GM10266 (cell line): ENCODE measurements around the gene CAB39L.

Experiments used
- DNase-seq: peaks from one replicate; pipeline ENCODE4 v3.0.0; 2012; ENCODE audit errors: extremely low spot score
- TF ChIP-seq, protein P1 (sequence below): IDR thresholded peaks from 2 replicates; pipeline ENCODE4 v1.5.1; 2012; ENCODE audit warnings: mild to moderate bottlenecking, low read depth; ENCODE audit not compliant: control insufficient read depth, insufficient read depth; ENCODE audit errors: missing control alignments

CAB39L gene

DNA sequence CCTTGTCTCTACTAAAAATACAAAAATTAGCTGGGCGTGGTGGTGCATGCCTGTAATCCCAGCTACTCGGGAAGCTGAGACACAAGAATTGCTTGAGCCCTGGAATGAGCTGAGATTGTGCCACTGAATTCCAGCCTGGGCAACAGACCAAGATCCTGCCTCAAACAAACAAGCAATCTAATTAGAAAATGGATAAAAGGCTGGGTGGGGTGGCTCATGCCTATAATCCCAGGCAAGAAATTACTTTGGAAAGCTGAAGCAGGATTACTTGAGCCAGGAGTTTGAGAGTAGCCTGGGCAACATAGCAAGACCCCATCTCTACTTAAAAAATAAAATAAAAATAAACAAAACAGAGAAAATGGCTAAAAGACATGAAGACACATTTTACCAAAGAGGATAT is 77.0 kb downstream of the CAB39L start:
- DNase-seq = no peak
- TF ChIP-seq, protein P1, sequence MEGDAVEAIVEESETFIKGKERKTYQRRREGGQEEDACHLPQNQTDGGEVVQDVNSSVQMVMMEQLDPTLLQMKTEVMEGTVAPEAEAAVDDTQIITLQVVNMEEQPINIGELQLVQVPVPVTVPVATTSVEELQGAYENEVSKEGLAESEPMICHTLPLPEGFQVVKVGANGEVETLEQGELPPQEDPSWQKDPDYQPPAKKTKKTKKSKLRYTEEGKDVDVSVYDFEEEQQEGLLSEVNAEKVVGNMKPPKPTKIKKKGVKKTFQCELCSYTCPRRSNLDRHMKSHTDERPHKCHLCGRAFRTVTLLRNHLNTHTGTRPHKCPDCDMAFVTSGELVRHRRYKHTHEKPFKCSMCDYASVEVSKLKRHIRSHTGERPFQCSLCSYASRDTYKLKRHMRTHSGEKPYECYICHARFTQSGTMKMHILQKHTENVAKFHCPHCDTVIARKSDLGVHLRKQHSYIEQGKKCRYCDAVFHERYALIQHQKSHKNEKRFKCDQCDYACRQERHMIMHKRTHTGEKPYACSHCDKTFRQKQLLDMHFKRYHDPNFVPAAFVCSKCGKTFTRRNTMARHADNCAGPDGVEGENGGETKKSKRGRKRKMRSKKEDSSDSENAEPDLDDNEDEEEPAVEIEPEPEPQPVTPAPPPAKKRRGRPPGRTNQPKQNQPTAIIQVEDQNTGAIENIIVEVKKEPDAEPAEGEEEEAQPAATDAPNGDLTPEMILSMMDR = no peak

DNA sequence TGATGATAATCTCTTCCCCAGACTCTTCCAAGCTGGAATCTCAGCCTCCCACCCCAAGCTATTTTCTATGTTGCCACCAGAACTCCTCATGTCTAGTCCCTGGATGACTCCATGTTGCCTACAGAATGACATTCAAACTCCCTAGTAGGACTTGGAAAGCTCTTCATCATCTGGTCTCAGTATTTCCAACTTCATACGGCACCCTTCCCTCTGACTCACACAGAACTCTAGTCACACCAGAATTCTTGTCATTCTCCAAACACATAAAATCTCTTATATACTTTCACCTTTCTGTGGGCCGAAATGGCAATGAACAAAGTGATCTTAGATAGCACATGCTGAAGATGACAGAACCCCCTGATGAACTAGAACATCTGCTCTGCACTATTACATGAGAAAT is 86.2 kb downstream of the CAB39L start:
- no peak for DNase-seq
- TF ChIP-seq, protein P1 = no peak

DNA sequence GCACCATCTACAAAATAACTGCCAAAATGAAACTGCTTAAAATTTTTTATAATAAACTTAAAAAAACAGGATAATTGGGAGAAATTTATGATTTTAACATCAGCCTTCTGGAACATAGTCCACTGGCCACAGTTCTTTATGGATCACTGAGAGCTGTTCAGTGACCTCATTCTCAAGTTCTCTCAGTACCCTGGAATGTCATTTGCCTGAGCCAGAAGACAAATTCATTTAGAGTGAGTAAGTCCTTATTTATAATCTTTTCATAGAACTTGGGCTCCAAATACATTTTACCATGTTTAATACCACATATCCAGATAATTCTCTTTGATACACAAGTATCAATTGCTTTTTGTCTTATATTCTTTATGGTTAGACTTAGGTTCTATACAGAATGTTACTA is 87.6 kb downstream of the CAB39L start:
- DNase-seq = no peak
- TF ChIP-seq, protein P1 = no peak

DNA sequence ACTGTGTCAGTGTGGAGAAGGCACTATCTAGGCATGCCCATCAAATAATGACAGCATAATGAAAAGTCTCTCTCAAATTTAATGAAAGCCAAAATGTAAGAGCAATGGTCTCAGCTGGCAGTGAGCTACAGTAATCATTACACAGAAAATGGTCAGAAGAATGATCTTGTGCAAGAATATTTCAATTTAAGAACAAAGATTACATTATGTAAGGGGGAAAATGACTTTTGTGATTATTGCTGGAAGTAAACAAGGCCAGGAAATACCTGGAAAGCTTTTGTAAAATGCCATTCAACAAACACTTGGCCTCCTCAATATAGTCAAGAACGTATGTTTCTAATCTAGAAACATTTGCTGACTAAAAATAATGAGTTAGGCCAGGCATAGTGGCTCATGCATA is 89.1 kb downstream of the CAB39L start:
- TF ChIP-seq, protein P1 = no peak
- DNase-seq = no peak

DNA sequence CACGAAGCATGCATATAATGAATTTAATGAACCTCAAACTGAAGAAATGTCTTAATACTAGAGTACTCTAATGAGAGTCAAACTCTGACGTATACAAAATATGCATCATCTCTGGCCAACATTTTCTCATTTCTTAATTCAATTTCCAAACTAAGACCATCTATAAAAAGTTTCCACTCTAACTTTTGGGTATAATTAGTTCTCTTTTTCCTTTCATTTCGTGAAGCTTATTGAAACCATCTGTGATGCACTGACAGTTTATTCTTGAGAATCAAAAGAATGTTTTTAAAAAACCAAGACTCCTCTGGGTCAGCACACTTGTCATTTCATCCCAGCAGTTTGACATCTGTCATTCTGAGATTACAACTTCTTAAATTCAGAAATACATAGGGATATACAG is 90.0 kb downstream of the CAB39L start:
- TF ChIP-seq, protein P1 = no peak
- no peak for DNase-seq

DNA sequence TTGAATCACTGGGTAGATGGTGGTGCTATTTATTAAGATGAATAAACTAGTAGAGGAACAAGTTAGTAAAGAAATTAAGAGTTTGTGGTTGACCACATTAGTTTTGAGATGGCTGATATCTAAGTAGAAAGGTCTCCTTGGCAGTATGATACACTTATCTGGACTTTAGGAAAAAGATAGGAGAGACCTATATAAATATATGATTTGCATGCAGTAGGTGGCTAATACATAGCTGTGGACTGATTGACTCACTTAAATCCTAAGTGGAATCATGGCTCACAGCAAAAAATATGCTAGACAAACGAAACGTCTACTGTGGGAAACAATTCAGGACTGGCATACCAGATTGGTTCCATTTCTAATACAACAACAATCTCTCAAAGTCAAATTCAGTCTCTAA is 92.0 kb downstream of the CAB39L start:
- TF ChIP-seq, protein P1 = no peak
- no peak for DNase-seq

DNA sequence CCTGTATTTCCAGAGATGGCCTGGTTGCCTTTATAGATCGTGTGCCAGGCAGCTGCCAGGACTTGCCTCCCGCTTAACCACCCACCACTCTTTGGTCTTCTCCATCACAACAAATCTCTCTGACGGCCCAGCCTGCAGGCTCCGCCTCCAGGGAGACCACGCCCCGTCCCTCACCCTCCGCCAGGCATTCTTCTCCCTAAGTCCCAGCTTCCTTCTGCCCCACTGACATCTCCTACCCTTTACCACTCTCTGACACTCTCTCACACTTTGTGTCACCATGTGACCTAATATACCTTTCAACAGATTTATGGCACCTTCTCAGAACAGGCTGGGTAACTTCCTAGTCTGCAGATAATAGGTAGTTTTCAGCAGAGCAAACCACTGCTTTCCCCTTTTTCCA is 95.1 kb downstream of the CAB39L start:
- TF ChIP-seq, protein P1 = no peak
- DNase-seq = no peak
